ENCODE measurements around the gene HHIPL1.

Gene HHIPL1

GRCh38 chr14:99648027-99648784, 3.3 kb downstream of the HHIPL1 start:
- Histone ChIP-seq H3K27me3 (ENCODE audit: control insufficient read depth in 2 of 2, insufficient read depth in 2 of 2, low read length in 2 of 2) (peaks cover 12 to 18% of the 10 kb centered on the region in 2 donors), H3K27ac (ENCODE audit: low read depth in 2 of 2, low read length in 2 of 2) (no peak overlapping the region), H3K9ac (ENCODE audit: low read depth in 1 of 2, low read length in 2 of 2) (no peak overlapping the region), H3K4me1 (ENCODE audit: control insufficient read depth in 2 of 2, insufficient read depth in 2 of 2, low read length in 2 of 2) (no peaks in the 10 kb centered on the region), H3K4me3 (ENCODE audit: low read length in 2 of 2) (no peak overlapping the region), H3K36me3 (ENCODE audit: control insufficient read depth in 2 of 2, insufficient read depth in 2 of 2, low read length in 2 of 2) (no peaks in the 10 kb centered on the region), H3K9me3 (ENCODE audit: control insufficient read depth in 2 of 2, low read length in 2 of 2) (no peaks in the 10 kb centered on the region)

- Histone ChIP-seq H3K4me1 (ENCODE audit: control insufficient read depth in 2 of 2, insufficient read depth in 2 of 2, low read length in 2 of 2) (no peaks in the 10 kb centered on the region), H3K36me3 (ENCODE audit: control insufficient read depth in 2 of 2, insufficient read depth in 2 of 2, low read length in 2 of 2) (no peaks in the 10 kb centered on the region), H3K27me3 (ENCODE audit: control insufficient read depth in 2 of 2, insufficient read depth in 2 of 2, low read length in 2 of 2) (peaks cover 12 to 14% of the 10 kb centered on the region in 2 donors), H3K4me3 (ENCODE audit: low read length in 2 of 2) (no peak overlapping the region), H3K27ac (ENCODE audit: low read depth in 2 of 2, low read length in 2 of 2) (no peak overlapping the region), H3K9ac (ENCODE audit: low read depth in 1 of 2, low read length in 2 of 2) (no peak overlapping the region), H3K9me3 (ENCODE audit: control insufficient read depth in 2 of 2, low read length in 2 of 2) (no peaks in the 10 kb centered on the region)
These were observed 4.3 kb downstream of the HHIPL1 start for GRCh38 chr14:99649219-99649618.

- H3K4me3 ChIP-seq (ENCODE audit: low read length in 2 of 2): no peak overlapping the region
- peaks cover 9 to 10% of the 10 kb centered on the region in 2 donors for H3K27me3 ChIP-seq (ENCODE audit: control insufficient read depth in 2 of 2, insufficient read depth in 2 of 2, low read length in 2 of 2)
- H3K9ac ChIP-seq (ENCODE audit: low read depth in 1 of 2, low read length in 2 of 2): no peak overlapping the region
- H3K4me1 ChIP-seq (ENCODE audit: control insufficient read depth in 2 of 2, insufficient read depth in 2 of 2, low read length in 2 of 2): no peaks in the 10 kb centered on the region
- no peaks in the 10 kb centered on the region for H3K9me3 ChIP-seq (ENCODE audit: control insufficient read depth in 2 of 2, low read length in 2 of 2)
- H3K36me3 ChIP-seq (ENCODE audit: control insufficient read depth in 2 of 2, insufficient read depth in 2 of 2, low read length in 2 of 2): no peaks in the 10 kb centered on the region
- no peak overlapping the region for H3K27ac ChIP-seq (ENCODE audit: low read depth in 2 of 2, low read length in 2 of 2)
These were observed 4.7 kb downstream of the HHIPL1 start for GRCh38 chr14:99649643-99650042.

GRCh38 chr14:99650189-99650588, 5.3 kb downstream of the HHIPL1 start:
- Histone ChIP-seq H3K27me3 (ENCODE audit: control insufficient read depth in 2 of 2, insufficient read depth in 2 of 2, low read length in 2 of 2) (peaks cover 6 to 10% of the 10 kb centered on the region in 2 donors), H3K9me3 (ENCODE audit: control insufficient read depth in 2 of 2, low read length in 2 of 2) (no peaks in the 10 kb centered on the region), H3K9ac (ENCODE audit: low read depth in 1 of 2, low read length in 2 of 2) (no peak overlapping the region), H3K27ac (ENCODE audit: low read depth in 2 of 2, low read length in 2 of 2) (no peak overlapping the region), H3K36me3 (ENCODE audit: control insufficient read depth in 2 of 2, insufficient read depth in 2 of 2, low read length in 2 of 2) (no peaks in the 10 kb centered on the region), H3K4me3 (ENCODE audit: low read length in 2 of 2) (no peak overlapping the region), H3K4me1 (ENCODE audit: control insufficient read depth in 2 of 2, insufficient read depth in 2 of 2, low read length in 2 of 2) (no peaks in the 10 kb centered on the region)

- Histone ChIP-seq H3K4me1 (ENCODE audit: control insufficient read depth in 2 of 2, insufficient read depth in 2 of 2, low read length in 2 of 2) (no peaks in the 10 kb centered on the region), H3K4me3 (ENCODE audit: low read length in 2 of 2) (no peak overlapping the region), H3K27ac (ENCODE audit: low read depth in 2 of 2, low read length in 2 of 2) (no peak overlapping the region), H3K36me3 (ENCODE audit: control insufficient read depth in 2 of 2, insufficient read depth in 2 of 2, low read length in 2 of 2) (no peaks in the 10 kb centered on the region), H3K27me3 (ENCODE audit: control insufficient read depth in 2 of 2, insufficient read depth in 2 of 2, low read length in 2 of 2) (peaks cover 0 to 7% of the 10 kb centered on the region in 2 donors), H3K9ac (ENCODE audit: low read depth in 1 of 2, low read length in 2 of 2) (no peak overlapping the region), H3K9me3 (ENCODE audit: control insufficient read depth in 2 of 2, low read length in 2 of 2) (no peaks in the 10 kb centered on the region)
These were observed 7.2 kb downstream of the HHIPL1 start for GRCh38 chr14:99651953-99652746.

GRCh38 chr14:99654235-99654985, 9.5 kb downstream of the HHIPL1 start:
- H3K36me3 ChIP-seq (ENCODE audit: control insufficient read depth in 2 of 2, insufficient read depth in 2 of 2, low read length in 2 of 2): no peaks in the 10 kb centered on the region
- H3K27ac ChIP-seq (ENCODE audit: low read depth in 2 of 2, low read length in 2 of 2): no peak overlapping the region
- no peaks in the 10 kb centered on the region for H3K9me3 ChIP-seq (ENCODE audit: control insufficient read depth in 2 of 2, low read length in 2 of 2)
- H3K27me3 ChIP-seq (ENCODE audit: control insufficient read depth in 2 of 2, insufficient read depth in 2 of 2, low read length in 2 of 2): peaks cover 9 to 17% of the 10 kb centered on the region in 2 donors
- no peaks in the 10 kb centered on the region for H3K4me1 ChIP-seq (ENCODE audit: control insufficient read depth in 2 of 2, insufficient read depth in 2 of 2, low read length in 2 of 2)
- no peak overlapping the region for H3K4me3 ChIP-seq (ENCODE audit: low read length in 2 of 2)
- no peak overlapping the region for H3K9ac ChIP-seq (ENCODE audit: low read depth in 1 of 2, low read length in 2 of 2)

- no peaks in the 10 kb centered on the region for H3K9me3 ChIP-seq (ENCODE audit: control insufficient read depth in 2 of 2, low read length in 2 of 2)
- H3K4me3 ChIP-seq (ENCODE audit: low read length in 2 of 2): no peak overlapping the region
- no peaks in the 10 kb centered on the region for H3K4me1 ChIP-seq (ENCODE audit: control insufficient read depth in 2 of 2, insufficient read depth in 2 of 2, low read length in 2 of 2)
- H3K27me3 ChIP-seq (ENCODE audit: control insufficient read depth in 2 of 2, insufficient read depth in 2 of 2, low read length in 2 of 2): peaks cover 9 to 23% of the 10 kb centered on the region in 2 donors
- no peak overlapping the region for H3K27ac ChIP-seq (ENCODE audit: low read depth in 2 of 2, low read length in 2 of 2)
- H3K9ac ChIP-seq (ENCODE audit: low read depth in 1 of 2, low read length in 2 of 2): no peak overlapping the region
- no peaks in the 10 kb centered on the region for H3K36me3 ChIP-seq (ENCODE audit: control insufficient read depth in 2 of 2, insufficient read depth in 2 of 2, low read length in 2 of 2)
These were observed 10.6 kb downstream of the HHIPL1 start for GRCh38 chr14:99655521-99655920.

GRCh38 chr14:99656171-99656570, 11.2 kb downstream of the HHIPL1 start:
- H3K36me3 ChIP-seq (ENCODE audit: control insufficient read depth in 2 of 2, insufficient read depth in 2 of 2, low read length in 2 of 2): no peaks in the 10 kb centered on the region
- no peaks in the 10 kb centered on the region for H3K9me3 ChIP-seq (ENCODE audit: control insufficient read depth in 2 of 2, low read length in 2 of 2)
- H3K9ac ChIP-seq (ENCODE audit: low read depth in 1 of 2, low read length in 2 of 2): no peak overlapping the region
- H3K27me3 ChIP-seq (ENCODE audit: control insufficient read depth in 2 of 2, insufficient read depth in 2 of 2, low read length in 2 of 2): peaks cover 14 to 28% of the 10 kb centered on the region in 2 donors
- no peaks in the 10 kb centered on the region for H3K4me1 ChIP-seq (ENCODE audit: control insufficient read depth in 2 of 2, insufficient read depth in 2 of 2, low read length in 2 of 2)
- no peak overlapping the region for H3K27ac ChIP-seq (ENCODE audit: low read depth in 2 of 2, low read length in 2 of 2)
- no peak overlapping the region for H3K4me3 ChIP-seq (ENCODE audit: low read length in 2 of 2)

- Histone ChIP-seq H3K4me3 (ENCODE audit: low read length in 2 of 2) (no peak overlapping the region), H3K27me3 (ENCODE audit: control insufficient read depth in 2 of 2, insufficient read depth in 2 of 2, low read length in 2 of 2) (peaks cover 14 to 28% of the 10 kb centered on the region in 2 donors), H3K27ac (ENCODE audit: low read depth in 2 of 2, low read length in 2 of 2) (no peak overlapping the region), H3K4me1 (ENCODE audit: control insufficient read depth in 2 of 2, insufficient read depth in 2 of 2, low read length in 2 of 2) (no peaks in the 10 kb centered on the region), H3K9me3 (ENCODE audit: control insufficient read depth in 2 of 2, low read length in 2 of 2) (no peaks in the 10 kb centered on the region), H3K36me3 (ENCODE audit: control insufficient read depth in 2 of 2, insufficient read depth in 2 of 2, low read length in 2 of 2) (no peaks in the 10 kb centered on the region), H3K9ac (ENCODE audit: low read depth in 1 of 2, low read length in 2 of 2) (no peak overlapping the region)
These were observed 12.8 kb downstream of the HHIPL1 start for GRCh38 chr14:99657645-99658155.
